HG03060 (cell line): ENCODE results near the gene TNFSF10.

Experiments
- ATAC-seq: cut with Tn5 transposase; IDR thresholded peaks from one replicate; pipeline ENCODE4 v1.9.1; 2021; ENCODE audit warnings: low read depth, moderate number of reproducible peaks; ENCODE audit not compliant: unreplicated experiment

The TNFSF10 gene

GRCh38 chr3:172464306-172464705 lies 58.9 kb downstream of the TNFSF10 start:
- ATAC-seq, result no peak

GRCh38 chr3:172461530-172462138 lies 61.6 kb downstream of the TNFSF10 start:
- no peak for ATAC-seq

GRCh38 chr3:172456404-172456803 lies 66.8 kb downstream of the TNFSF10 start:
- no peak for ATAC-seq
